ENCODE measurements around the gene LYL1. TPM values are rescaled to one million over a fixed set of nuclear protein-coding genes. Genes with fewer than 3 reads are reported as not detected.

LYL1 gene
- total and polyA plus RNA-seq, 9 of the 15 experiments (the other 6 are each of a cell fraction or from before 2014, with no cell fraction given): 1.3 to 266 (median 34.0) TPM

- TF ChIP-seq ZBTB40 (IDR thresholded peaks at IDR 0.05) (peak; percentile 98), ZBTB40 (CRISPR knock-in tag; IDR thresholded peaks at IDR 0.05) (no peak), ESRRA (IDR thresholded peaks at IDR 0.05; ENCODE audit: borderline replicate concordance, low read depth) (peak; percentile 74), ZFP30 (CRISPR knock-in tag; IDR thresholded peaks at IDR 0.05; ENCODE audit: borderline replicate concordance) (no peak), FIP1L1 (IDR thresholded peaks at IDR 0.05; ENCODE audit: low read depth, low read length, poor library complexity, severe bottlenecking) (peak; percentile 45), NR2C1 (IDR thresholded peaks at IDR 0.05) (peak; percentile 84), NR2C1 (tag; IDR thresholded peaks at IDR 0.05) (peak; percentile 90), NUFIP1 (IDR thresholded peaks at IDR 0.05; ENCODE audit: partially characterized antibody) (no peak), ZNF77 (CRISPR knock-in tag; IDR thresholded peaks at IDR 0.05) (no peak), ZNF133 (CRISPR knock-in tag; IDR thresholded peaks at IDR 0.05) (no peak), TEAD4 (IDR thresholded peaks at IDR 0.05; ENCODE audit: low read length) (peak; percentile 56), TEAD4 (CRISPR knock-in tag; IDR thresholded peaks at IDR 0.05; ENCODE audit: borderline replicate concordance) (no peak)
- TF ChIP-seq, protein P1, sequence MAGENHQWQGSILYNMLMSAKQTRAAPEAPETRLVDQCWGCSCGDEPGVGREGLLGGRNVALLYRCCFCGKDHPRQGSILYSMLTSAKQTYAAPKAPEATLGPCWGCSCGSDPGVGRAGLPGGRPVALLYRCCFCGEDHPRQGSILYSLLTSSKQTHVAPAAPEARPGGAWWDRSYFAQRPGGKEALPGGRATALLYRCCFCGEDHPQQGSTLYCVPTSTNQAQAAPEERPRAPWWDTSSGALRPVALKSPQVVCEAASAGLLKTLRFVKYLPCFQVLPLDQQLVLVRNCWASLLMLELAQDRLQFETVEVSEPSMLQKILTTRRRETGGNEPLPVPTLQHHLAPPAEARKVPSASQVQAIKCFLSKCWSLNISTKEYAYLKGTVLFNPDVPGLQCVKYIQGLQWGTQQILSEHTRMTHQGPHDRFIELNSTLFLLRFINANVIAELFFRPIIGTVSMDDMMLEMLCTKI (IDR thresholded peaks at IDR 0.05; ENCODE audit: partially characterized antibody): no peak
Observed at GRCh38 chr19:13150187-13150930, 47.7 kb upstream of the LYL1 start, which contains the start of the genes IER2 and STX10 (continued).

All from K562 (cell line).